T-helper 22 cell (primary cell): Measurements from ENCODE around the gene PGAP2.
"Not testable (repeated sequence)": the region's sequence is repeated elsewhere in the genome, so short reads cannot be mapped to it uniquely, and the experiment has no call there.

Source experiments
- DNase-seq: peaks from one replicate; pipeline ENCODE4 v3.0.0-alpha.2; 2020; ENCODE audit warnings: low read depth

The PGAP2 gene

DNA sequence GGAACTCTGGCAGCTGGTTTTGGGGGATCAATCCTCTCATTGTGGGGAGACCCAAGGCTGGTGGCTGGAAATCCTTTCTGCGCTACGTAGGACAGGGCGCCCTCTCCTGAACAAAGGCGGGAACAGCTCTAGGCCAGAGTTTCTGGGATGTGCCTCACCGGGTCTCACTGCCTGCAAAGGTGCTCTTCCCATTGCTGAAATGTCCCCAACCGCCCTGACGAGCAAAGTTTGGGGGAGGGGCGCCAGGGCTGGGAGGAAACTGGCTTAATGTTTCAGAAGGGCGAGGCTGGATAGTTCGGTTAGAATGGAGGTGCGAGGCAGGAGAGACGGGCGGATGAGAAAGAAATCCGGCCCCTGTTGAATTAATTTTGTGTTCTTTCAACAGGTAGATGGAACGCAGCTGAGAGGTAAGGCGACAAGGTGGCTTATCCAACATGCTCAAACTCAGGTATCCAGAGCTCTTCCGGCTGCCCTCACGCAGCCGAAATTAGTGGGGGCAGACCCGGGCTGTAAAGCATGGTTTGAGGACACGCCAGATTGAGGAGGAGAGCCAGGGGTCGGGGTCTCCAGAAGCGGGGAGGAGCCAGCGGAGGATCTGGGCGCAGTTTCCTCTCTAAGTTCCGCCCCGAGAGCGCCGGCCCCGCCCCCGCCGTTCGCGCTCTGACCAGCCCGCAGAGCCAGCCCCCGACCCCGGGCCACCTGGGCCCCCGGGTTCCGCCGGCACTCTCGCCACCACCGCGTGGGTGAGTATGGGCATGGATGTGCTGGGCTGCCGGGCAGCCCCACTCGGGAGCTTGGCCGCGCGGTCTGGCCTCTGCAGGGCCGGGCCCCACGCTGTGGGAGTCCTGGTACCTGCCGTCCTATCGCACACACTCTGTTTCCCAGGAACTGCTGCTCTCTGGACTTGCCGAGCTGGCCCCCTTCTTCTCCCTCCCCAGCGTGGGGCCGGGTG lies at the start of gene PGAP2:
TSS of gene PGAP2 (plus strand) at position 652 of the 952 bp plus-strand sequence. CDS start 2,700 bp downstream, outside the sequence.
- peak; percentile 38 for DNase-seq

DNA sequence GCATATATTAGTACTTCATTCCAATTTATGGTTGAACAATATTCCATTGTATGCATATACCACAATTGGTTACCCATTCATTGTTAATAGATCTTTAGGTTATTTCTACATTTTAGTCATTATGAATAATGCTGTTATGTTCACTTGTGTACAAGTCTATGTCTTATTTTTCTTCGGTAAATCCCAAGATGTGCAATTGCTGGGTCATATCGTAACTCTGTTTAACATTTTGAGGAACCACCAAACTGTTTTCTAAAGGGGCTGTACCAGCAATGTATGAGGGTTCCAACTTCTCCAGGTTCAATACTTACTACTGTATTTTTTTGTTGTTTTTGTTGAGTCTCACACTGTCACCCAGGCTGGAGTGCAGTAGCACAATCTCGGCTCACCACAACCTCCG lies 44.1 kb upstream of the PGAP2 start:
- DNase-seq, result no peak

DNA sequence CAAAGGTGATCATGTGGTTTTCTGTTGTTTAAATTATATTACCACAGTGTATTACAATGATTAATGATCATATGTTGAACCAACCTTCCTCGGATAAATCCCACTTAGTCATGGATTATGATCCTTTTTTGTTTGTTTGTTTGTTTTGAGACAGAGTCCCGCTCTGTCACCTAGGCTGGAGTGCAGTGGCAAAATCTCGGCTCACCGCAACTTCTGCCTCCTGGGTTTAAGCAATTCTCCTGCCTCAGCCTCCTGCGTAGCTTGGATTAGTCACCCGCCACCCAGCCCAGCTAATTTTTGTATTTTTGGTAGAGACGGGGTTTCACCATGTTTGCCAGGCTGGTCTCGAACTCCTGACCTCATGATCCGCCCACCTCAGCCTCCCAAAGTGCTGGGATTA lies 41.5 kb upstream of the PGAP2 start:
- DNase-seq, result not testable (repeated sequence)

DNA sequence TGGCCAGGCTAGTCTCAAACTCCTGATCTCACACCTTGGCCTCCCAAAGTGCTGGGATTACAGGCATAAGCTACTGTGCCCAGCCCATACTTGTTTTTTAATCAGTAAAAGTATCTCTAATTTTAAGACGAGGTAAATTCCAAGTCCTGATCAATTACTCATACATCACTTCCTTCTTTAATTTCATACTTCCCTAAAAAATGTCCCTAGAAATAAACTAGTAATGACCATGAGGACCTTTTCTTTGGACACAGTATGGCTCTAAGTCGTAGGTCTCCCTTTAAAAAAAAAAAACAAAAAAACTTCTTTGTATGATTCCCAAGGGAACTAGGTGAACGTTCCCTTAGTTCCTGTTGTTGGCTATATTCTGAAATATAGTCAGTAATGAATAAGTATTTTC lies 40.8 kb upstream of the PGAP2 start:
- no peak for DNase-seq

DNA sequence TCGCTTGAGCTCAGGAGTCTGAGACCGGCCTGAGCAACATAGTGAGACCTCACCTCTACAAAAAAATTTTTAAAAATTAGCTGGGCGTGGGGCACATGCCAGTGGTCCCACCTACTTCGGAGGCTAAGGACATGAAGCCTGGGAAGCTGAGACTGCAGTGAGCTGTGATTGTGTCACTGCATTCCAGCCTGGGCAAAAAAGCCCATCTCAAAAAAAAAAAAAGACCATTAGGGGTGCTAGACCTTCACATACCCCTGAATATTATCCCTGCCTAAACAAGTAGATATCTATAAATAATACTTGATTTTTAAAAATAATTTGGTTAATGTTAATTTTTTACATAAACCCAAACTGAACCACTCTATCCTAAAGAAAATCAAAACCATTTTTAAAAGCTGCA lies 35.2 kb upstream of the PGAP2 start:
- no peak for DNase-seq

DNA sequence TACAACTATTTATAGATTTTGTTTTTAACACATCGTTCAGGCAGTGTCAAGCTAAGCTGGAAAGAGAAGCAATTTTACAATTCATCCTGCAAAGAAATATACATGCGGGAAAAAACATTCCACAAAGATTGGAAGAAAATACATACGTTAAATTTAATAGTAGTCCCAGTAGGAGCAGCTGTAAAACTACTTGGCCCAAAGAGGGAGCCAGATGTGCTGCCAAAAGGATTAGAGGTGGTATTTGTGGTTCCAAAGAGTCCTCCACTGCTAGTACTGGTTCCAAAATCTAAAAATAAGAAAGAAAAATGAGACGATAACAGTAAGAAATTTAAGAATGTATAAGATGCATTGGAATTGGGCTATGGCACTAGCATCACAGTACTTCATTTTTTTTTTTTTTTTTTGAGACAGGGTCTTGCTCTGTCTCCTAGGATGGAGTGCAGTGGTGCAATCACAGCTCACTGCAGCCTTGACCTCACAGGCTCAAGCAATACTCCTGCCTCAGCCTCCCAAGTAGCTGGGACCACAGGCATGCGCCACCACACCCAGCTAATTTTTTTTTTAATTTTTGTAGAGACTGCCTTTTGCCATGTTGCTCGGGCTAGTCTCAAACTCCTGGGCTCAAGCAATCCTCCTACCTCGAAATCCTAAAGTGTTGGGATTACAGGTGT lies 32.5 kb upstream of the PGAP2 start:
- no peak for DNase-seq

DNA sequence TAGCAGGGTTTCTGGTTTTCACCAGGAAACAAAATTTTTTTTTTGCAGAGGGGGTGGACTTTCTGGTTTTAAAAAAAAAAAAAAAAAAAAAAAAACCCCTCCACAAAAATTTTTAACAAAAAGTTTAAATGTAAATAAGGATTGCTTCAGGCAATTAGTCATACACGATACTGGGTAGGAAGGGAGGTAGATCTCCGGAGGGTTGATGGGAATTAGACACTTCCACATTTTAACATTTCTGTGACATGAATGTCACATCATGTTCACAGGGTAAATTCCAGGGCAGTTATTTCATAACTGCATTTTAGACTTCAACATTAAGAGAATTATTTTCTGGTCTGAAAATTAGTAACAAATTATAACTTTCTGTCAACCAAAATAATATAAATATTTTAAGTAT lies 26.9 kb upstream of the PGAP2 start:
- no peak for DNase-seq

DNA sequence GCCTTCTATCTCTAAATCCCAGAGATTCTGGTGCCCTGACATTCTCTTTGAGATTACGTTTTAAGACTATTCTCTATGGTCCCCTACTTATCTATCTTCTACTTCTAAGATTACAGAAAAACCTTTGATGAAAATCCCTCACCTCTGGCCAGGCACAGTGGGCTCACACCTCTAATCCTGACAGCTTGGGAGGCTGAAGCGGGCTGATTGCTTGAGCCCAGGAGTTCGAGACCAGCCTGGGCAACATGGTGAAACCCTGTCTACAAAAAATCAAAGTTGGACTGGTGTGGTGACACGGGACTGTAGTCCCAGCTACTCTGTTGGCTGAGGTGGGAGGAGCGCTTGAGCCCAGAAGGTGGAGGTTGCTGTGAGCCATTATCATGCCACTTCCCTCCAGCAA lies 25.4 kb upstream of the PGAP2 start:
- no peak for DNase-seq

DNA sequence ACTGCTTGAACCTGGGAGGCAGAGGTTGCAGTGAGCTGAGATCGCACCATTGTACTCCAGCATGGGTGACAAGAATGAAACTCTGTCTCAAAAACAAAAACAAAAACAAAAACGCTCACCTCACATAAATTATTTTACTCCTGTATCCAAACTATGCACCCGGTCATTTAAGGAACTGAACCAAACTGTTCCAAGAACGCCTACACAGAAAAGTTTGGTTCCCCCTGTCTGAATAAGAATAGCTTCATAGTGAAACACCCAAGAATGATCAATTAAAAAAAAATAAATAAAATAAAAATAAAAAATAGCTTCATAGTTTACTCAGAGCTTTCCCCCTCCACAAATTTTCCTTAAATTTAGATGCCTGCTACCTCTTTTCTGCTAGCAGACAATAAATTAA lies 24.7 kb upstream of the PGAP2 start:
- no peak for DNase-seq

DNA sequence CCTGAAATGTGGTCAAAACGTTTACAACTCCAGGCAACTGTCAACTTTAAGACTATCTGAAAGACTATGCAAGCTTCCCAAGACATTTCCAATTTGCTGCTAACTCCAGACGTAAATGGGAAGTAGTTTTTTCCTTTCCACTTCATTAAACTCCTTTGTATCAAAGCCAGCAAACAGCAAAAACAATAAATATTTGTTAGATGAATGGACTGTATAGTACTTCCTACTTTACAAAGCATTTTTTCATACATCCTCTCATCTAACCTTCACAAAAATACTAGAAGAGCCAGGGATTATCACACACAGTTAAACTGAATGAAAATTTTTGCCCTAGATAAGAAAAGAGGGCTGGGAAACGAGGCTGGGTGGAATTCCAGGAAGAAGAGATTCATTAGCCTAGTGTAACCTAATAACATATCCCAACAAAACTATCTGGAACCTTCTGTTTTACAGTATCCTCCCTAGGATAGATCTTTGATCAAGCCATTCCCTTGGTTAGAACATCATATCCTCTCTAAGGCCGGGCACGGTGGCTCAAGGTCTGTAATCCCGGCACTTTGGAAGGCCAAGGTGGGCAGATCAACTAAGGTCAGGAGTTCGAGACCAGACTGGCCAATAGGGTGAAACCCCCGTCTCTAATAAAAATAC lies 21.5 kb upstream of the PGAP2 start:
- DNase-seq, result no peak

DNA sequence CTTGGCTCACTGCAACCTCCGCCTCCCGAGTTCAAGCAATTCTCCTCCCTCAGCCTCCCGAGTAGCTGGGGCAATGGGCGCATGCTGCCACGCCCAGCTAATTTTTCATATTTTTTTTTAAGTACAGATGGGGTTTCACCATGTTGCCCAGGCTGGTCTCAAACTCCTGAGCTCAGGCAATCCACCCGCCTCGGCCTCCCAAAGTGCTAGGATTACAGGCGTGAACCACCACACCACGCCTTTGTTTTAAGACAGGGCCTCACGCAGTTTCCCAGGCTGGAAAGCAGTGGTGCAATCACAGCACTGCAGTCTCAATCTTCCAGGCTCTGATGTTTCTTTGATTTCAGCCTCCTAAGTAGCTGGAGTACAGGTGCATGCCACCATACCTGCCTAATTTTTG lies 14.0 kb upstream of the PGAP2 start:
- DNase-seq, result not testable (repeated sequence)

DNA sequence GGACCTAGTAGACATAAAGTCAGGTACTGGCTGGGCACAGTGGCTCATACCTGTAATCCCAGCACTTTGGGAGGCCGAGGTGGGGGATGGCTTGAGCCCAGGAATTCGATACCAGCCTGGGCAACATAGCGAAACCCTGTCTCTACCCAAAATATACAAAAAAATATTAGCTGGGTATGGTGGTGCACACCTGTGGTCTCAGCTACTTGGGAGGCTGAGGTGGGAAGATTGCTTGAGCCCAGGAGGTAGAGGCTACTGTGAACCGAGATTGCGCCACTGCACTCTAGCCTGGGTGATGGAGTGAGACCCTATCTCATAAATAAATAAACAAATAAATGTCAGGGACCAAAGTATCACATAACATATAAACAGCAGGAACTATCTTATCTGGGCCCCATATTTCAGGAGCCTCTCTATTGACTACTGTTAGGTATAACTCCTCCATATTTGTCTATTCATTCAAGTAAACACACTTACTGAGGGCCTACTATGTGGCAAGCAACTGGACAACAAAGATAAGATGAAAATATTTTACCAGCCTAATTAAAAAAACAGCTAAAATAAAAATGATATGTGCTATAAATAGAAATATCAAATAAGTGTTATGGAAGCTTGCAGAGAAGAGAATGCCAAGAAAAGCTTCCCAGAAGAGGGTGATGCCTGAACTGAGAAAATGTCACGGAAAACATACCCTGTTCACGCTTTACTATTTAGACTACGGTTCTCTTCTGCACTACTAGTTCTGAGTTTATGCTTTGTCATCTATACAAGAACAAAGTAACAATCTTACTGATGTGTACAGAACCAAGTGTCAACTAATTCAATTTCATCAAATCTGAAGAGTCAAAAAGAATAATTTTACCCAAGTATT lies 13.0 kb upstream of the PGAP2 start:
- no peak for DNase-seq

DNA sequence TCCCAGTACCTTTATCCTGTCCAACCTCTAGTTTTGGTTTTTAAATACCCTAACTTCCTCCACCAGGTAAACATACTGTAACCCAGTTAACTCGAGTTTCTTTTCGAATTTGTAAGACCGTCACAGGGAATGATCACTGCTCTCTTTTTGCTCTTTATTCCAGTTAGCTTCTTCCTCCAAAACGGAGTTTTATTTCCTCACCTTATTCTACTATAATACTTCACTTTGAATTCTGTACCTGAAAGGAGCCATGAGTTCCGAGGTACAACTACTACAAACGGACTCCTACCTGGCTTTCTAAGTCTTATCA lies 12.4 kb upstream of the PGAP2 start:
- DNase-seq, result no peak

DNA sequence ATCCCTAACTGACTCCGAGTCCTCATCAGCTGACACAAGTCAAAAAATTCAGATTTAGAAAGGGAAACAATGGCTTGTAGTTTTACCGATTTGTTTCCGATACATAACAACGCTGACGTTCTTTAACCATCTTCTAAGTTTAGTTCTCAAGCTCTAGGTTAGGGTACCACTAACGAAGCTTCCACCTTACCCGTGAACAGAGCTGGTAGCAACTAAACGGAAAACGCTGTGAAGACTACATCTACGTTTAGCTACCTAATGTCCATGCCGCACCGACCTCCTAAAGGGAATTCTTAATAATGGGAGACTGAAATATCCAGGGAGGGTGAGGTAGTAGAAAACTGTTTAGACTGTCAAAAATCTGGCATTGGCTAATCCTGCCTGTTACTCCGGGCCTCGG lies 12.0 kb upstream of the PGAP2 start:
- no peak for DNase-seq

DNA sequence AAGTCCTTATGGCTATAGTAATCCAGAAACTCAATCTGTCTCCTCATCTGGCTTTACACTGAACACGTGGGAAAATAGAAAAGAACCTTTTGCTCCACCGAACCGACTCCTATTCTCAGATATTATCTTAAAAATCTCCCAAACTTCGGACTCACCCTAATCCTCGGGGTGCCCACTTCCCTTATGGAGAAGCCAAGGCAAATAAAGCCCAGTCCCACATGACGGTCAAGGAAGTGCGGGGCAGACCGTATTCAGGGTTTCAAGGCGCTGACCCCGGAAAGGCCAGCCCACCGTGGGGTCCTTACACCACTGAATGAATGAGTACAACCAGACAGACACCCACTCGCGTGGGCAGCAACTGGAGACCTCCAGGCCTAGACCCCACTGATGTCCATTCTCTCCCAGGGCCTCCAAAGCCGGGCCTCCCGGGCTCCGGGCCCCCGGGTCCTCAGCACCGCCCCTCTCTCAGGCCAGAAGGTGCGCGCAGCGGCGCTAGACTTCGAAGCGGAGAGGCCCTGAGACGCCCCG lies 11.5 kb upstream of the PGAP2 start:
- no peak for DNase-seq

DNA sequence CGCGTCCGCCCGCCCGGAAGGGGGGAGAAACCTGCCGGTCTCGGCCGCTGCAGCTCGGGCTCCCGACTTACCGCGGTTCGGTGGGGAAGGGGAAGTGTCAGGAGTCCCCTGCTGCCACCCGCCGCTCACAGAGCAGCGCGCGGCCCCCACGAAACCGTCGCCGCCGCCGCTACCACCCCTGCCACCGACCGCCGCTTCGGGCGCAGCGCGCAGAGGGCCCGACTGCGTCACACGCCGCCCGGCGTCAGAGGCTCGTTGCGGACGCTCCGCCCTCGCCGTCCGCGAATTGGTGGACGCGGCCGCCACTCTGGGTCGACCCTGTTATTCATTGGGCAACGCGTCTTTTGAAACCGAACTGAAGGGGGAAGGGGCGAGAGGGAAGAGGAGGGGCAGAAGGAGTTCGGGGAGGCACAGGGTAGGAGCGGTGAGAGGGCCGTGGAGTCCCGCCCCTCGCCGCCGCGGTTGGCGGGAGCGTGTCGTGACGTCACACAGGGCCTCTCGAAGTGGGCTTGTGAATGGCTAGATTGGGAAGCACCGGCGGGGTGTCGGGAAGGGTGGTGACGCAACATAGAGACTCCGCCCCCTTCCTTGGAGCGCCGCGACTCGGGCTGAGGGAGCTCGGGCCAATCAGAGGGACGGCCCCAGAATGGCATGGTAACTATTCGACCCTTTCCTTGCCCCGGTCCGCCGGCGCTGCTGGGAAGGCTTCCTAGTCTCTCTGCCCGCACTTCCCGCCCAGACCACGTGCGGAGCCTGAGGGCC lies 10.8 kb upstream of the PGAP2 start, which contains the start of gene NUP98:
TSS of gene NUP98 (minus strand) at position 226 of the 762 bp plus-strand sequence. CDS start 15,437 bp downstream, outside the sequence.
- DNase-seq, result peak; percentile 100

DNA sequence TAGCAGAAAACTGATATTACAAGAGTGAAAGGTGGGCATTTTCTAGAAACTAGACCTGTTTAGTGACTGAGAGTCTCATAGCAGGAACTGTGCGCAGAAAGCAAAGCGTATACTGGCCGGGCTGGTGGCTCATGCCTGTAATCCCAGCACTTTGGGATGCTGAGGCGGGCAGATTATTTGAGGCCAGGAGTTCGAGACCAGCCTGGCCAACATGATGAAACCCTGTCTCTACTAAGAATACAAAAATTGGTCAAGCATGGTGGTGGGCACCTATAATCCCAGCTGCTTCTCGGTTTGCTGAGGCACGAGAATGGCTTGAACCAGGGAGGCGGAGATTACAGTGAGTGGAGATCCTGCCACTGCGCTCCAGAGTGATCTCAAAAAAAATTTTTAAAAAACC lies 9.2 kb upstream of the PGAP2 start:
- no peak for DNase-seq

DNA sequence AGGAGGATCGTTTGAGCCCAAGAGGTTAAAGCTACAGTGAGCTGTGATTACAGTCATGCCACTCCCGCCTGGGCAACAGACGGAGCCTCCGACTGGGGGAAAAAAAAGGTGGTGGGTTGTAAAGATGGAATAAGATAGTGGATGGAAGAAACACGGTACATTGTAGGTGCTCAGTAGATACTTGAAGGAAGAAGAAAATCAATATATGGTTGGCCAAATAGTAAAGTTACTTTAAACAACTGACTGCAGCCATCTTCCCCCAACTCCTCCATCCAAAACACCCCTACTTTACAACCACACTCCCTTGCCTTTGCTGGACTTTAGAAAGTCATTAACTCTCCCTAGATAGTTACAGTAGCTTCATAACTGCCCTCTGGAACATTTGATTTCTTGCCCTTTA lies 8.5 kb upstream of the PGAP2 start:
- no peak for DNase-seq

DNA sequence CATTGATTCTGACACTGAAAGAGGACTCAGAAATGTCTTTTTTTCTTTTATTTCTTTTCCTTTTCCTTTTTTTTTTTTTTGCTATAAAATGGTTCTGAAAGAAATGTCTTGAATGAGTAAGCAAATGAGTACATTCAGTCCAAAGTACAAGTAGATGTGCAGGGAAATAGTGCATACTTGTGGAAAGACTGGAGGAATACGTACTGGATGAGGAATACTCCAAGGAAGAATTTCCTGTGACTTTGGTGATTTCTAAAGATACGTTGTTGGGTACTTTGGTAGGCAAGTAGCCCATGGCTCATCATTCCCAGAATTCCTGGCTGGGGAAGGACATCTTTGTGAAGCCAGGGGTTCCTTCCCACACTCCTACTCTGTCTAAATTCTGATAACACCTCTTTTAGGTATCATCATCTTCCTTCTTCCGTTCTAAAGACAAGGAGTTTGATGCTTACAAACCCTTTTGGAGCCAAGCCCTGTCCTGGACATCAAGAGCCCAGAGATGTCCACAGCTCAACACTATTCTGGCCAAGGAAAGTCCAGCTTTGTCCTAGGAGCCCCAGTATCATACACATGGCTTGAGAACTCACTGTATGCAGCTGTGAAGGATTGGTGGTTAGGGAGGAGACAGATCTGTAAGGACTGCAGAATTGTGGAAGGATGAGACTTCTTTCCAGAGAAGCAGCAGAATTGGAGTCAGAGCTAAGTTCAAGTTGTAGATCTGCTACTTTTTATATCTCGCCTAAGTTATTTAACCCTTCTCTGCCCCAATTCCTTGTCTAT lies 6.2 kb upstream of the PGAP2 start:
- DNase-seq, result no peak
